ENCODE data around the gene TIMP4. TPM values are rescaled to one million over a fixed set of nuclear protein-coding genes. Genes with fewer than 3 reads are reported as not detected.

TIMP4 gene
- total RNA-seq, 1 experiment from 2014 or later = not detected

DNA sequence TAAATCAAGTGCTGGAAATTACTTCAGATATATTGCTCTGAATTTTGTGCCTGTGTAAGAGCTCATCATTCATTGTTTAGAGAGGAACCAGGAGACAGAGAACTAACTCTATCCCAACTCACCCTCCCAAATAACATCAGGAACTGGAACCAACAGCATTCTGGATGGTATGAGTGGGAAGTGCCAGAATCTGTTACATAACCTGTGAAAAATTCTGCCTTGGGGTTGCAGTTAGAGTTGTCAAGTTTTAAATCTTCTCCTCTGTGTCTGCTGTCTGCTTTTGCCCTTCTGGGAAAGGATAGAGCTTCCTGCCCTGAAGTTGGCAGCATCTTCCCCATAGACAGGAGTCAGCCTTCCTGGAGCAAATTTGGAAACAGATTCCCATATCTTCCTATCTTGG, 41.2 kb downstream of the TIMP4 start:
- DNase-seq (ENCODE audit: low spot score) = no peak
- in situ Hi-C loops (cut with HindIII; ENCODE audit: low sequenced_read_pairs) = no loop called here

DNA sequence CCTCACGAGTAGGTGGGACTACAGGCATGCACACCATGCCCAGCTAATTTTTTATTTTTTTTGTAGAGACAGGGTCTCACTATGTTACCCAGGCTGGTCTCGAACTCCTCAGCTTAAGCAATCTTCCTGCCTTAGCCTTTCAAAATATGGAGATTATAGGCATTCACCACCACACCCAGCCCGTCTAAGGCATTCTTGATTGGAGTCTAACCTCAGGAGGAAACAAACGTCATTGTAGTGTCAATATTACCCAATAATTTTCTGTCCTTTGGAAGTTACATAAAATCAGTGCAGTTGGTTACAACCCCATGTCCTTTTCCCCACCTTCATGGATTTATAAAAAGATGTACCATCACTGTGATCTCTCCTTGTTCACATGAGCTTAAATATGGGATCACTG, 41.8 kb downstream of the TIMP4 start:
- no peak for DNase-seq (ENCODE audit: low spot score)
- in situ Hi-C loops (cut with HindIII; ENCODE audit: low sequenced_read_pairs) = no loop called here

DNA sequence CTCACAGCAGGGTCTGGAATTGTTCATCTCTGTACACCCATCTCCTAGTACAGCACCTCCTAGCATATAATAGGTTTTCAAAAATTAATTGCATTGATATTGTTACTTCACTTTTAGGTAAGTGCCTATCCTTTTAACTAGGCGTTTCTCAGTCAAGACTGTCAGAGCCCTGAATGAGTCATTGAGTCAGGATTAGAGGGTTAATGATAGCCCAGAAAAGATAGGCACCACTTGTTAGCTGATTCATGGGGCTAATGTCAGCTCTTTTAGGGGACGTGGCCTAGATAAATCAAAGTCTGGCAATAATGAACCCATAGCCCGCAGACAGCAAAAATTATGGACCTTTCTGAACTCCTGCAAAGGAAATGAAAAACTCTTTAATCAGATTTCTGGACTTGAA, 42.9 kb downstream of the TIMP4 start:
- DNase-seq (ENCODE audit: low spot score) = no peak
- in situ Hi-C loops (cut with HindIII; ENCODE audit: low sequenced_read_pairs) = no loop called here

DNA sequence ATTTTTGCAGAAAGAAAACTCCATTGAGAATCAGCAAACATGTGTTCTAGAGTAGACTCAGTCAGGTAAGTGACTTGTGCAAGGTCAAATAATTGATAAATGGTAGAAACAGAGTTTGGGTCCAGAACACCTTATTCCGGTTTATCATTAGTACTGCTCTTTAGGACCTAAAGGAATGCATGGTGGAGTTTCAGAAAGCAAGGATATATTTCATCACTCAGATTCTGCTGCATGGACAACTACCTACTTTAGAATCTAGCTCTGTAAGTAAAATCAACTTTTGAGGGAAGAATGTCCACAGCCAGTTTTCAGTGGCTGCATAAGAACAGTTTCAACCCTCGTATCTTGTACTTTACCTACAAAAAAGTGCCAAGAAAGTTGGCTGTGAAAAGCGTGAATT, 43.6 kb downstream of the TIMP4 start:
- in situ Hi-C loops (cut with HindIII; ENCODE audit: low sequenced_read_pairs) = no loop called here
- DNase-seq (ENCODE audit: low spot score) = no peak

DNA sequence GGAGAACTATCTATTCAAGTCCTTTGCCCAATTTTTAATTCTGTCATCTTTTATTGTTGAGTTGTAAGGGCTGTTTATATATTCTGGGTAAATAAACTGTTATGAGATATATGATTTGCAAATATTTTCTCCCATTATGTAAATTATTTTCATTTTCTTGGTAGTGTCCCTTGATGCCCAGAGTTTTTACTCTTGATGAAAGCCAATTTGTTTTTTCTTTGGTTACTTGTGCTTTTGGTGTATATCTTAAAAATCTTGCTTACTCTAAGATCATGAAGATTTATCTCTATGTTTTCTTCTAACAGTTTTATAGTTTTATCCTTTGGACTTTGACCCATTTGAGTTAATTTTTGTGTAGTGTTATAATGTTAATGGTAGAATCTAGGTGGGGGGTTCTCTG, 44.5 kb downstream of the TIMP4 start:
- DNase-seq (ENCODE audit: low spot score) = no peak
- in situ Hi-C loops (cut with HindIII; ENCODE audit: low sequenced_read_pairs) = no loop called here

DNA sequence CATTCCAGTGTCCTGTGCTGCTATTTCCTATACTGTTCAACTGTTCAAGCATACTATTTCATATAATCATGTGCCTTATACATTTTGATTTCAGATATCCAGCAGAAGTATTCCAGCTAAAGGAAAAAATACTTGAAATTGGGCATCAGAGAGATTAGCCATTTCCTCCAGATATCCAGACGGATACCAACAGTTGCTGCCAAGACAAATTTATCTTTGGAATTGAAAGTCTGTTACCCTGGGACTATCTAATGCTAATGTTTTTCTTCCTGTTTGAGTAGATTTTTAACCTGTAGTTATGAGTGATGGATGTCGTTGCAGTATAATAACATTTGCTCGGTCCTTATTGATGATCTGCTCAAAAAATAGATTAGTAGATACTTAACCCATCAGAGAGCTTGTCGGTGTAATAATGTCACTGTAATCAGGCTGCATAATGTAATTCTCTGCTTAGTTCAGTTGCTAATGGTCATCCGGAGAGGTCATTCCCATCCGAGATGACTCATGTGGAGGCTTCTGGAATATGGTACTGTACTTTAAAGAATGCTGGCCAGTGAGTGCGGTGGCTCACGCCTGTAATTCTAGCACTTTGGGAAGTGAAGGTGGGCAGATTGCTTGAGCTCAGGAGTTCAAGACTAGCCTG, 51.5 kb downstream of the TIMP4 start:
- peak; percentile 78 for DNase-seq (ENCODE audit: low spot score)
- in situ Hi-C loops (cut with HindIII; ENCODE audit: low sequenced_read_pairs) = no loop called here

Other genes with a start within 250 kb of the TIMP4 start
- 0.86 TPM in 1 of 2 replicates, not detected in the other for gene SYN2, start 154.5 kb downstream of the TIMP4 start, total RNA-seq (2014; rRNA removed; shearing (Covaris generic))
- gene PPARG, start 130.2 kb upstream of the TIMP4 start, total RNA-seq (2014; rRNA removed; shearing (Covaris generic)) = not detected in 2 replicates

Data from G401 (cell line).